Fibroblast of the aortic adventitia (primary cell): Measurements from ENCODE around the gene ACTL7A. TPM values are rescaled to one million over a fixed set of nuclear protein-coding genes. Genes with fewer than 3 reads are reported as not detected.

Source experiments
- DNase-seq: peaks from one replicate; pipeline ENCODE4 v3.0.0-alpha.2; 2010; ENCODE audit warnings: low read depth
- H3K4me3 ChIP-seq: 2 replicates; pipeline ENCODE4 v1.5.1; 2011; ENCODE audit warnings: low read depth, mild to moderate bottlenecking, control low read depth, low read length, moderate library complexity
- total RNA-seq: library from RNA; depleted of rRNA; stranded (reverse); fragments of >200 nt; gene quantifications from 2 replicates; pipeline ENCODE4 v1.2.3, GENCODE V29; 2012; ENCODE audit warnings: low replicate concordance
- TF ChIP-seq, protein P1 (sequence below): IDR thresholded peaks from 2 replicates; pipeline ENCODE4 v1.5.1; 2011; ENCODE audit warnings: mild to moderate bottlenecking, low read length, control low read depth, inconsistent platforms; ENCODE audit not compliant: insufficient read depth

ACTL7A gene
- total RNA-seq, 1 donor, result not detected

GRCh38 chr9:108863891-108864290 is 1.8 kb downstream of the ACTL7A start:
- no peak overlapping the region for H3K4me3 ChIP-seq
- TF ChIP-seq, protein P1, sequence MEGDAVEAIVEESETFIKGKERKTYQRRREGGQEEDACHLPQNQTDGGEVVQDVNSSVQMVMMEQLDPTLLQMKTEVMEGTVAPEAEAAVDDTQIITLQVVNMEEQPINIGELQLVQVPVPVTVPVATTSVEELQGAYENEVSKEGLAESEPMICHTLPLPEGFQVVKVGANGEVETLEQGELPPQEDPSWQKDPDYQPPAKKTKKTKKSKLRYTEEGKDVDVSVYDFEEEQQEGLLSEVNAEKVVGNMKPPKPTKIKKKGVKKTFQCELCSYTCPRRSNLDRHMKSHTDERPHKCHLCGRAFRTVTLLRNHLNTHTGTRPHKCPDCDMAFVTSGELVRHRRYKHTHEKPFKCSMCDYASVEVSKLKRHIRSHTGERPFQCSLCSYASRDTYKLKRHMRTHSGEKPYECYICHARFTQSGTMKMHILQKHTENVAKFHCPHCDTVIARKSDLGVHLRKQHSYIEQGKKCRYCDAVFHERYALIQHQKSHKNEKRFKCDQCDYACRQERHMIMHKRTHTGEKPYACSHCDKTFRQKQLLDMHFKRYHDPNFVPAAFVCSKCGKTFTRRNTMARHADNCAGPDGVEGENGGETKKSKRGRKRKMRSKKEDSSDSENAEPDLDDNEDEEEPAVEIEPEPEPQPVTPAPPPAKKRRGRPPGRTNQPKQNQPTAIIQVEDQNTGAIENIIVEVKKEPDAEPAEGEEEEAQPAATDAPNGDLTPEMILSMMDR, result no peak
- DNase-seq, result no peak

- DNase-seq, result no peak
- H3K4me3 ChIP-seq, result no peak overlapping the region
- TF ChIP-seq, protein P1, result no peak
These were observed 2.4 kb downstream of the ACTL7A start for GRCh38 chr9:108864446-108864845.

- H3K4me3 ChIP-seq, result no peak overlapping the region
- no peak for DNase-seq
- TF ChIP-seq, protein P1, result no peak
These were observed 3.0 kb downstream of the ACTL7A start for GRCh38 chr9:108865037-108865436.

DNA sequence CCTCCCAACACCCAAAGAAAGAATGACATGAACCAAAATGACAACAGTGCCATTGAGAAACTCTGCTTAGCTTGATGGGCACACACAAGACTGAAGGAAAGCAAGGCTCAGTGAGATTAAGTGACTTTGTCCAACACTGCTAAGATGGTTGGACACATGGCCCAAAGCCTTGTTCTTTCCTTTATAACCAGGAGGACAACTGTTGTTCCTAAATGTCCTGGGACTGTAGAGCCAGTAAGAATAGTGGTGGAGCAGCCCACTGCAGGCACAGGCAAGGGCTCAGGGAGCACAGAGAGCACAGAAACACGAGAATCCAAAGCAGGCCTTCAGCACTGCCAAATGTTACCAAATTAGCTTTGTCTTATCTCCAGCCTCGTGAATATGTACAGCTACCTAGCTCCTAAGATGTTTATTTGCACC is 3.9 kb downstream of the ACTL7A start:
- no peak for DNase-seq
- TF ChIP-seq, protein P1, result no peak
- H3K4me3 ChIP-seq, result no peak overlapping the region

- TF ChIP-seq, protein P1, result no peak
- DNase-seq, result no peak
- no peak overlapping the region for H3K4me3 ChIP-seq
These were observed 5.0 kb downstream of the ACTL7A start for GRCh38 chr9:108867116-108867515.

DNA sequence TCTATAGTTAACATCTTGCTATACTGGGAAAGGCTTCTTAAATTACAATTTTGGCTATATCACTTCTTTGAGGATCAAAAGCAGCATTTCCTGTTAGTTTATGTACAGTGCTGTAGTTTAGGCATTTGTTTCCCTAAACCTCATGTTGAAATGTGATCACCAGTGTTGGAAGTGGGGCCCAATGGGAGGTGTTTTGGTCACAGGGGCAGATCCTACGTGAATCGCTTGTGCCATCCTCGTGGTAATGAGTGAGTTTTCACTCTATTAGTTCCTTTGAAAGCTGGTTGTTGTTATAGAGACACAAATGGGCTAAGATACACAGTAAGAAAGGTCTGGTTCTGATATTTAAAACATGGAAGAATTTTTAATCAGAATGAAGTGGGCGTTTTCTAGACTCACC is 5.8 kb downstream of the ACTL7A start:
- no peak for DNase-seq
- TF ChIP-seq, protein P1, result no peak
- no peak overlapping the region for H3K4me3 ChIP-seq

DNA sequence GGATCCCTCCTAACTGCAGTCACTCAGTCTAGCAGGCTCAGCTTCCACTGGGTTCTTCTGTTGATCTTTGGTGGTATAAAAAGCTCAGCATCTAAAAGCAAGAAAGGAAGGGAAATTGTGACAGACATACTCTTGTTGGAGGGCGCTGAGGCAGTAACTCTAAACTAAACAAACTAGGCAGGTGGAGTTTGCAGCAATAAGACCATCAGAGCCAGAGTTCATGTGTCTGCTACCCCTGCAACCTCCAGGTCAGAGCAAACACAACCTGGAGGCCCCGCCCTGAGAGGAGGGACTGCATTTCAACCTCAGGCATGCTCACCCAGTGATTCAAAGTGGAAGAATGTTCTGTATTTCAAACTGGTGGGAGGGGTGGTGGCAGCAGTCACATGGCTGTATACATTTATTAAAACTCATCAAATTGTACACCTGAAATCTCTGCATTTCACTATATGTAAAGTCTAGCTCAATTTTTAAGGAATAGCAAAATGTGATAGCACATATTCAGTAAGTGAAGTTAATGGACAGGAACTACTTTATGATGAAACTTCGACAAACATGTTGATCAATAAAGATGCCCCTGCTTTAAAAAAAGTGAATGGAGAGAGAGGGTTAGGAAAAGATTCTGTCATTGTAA is 7.1 kb downstream of the ACTL7A start:
- TF ChIP-seq, protein P1, result no peak
- no peak overlapping the region for H3K4me3 ChIP-seq
- no peak for DNase-seq
